Spleen (tissue), 7 donors: ENCODE results near the gene ANO4.

Experiments
- CTCF ChIP-seq, 11 experiments: fragments of 200-600 bp in 7 of 11; fragments of 450-650 bp in 4 of 11; sonication (generic) in 4 of 11; IDR thresholded peaks in 8 of 11; conservative IDR thresholded peaks in 3 of 11; 1 replicate in 7 of 11; 2 replicates in 4 of 11; pipeline versions ENCODE4 v1.4.0 to v1.8.0; 2016 to 2021; ENCODE audit warnings: antibody characterized with exemption in 11 of 11, inconsistent platforms in 4 of 11, mild to moderate bottlenecking in 1 of 11
- POLR2A ChIP-seq, 3 donors: fragments of 450-650 bp; IDR thresholded peaks; one replicate each; pipeline ENCODE4 v1.5.1; 2017; ENCODE audit warnings: antibody characterized with exemption in 3 of 3, mild to moderate bottlenecking in 1 of 3
- POLR2AphosphoS5 ChIP-seq, 3 donors: sonication (generic); formaldehyde crosslinking; IDR thresholded peaks; one replicate each; pipeline ENCODE4 v1.5.1; 2017; ENCODE audit warnings: antibody characterized with exemption in 3 of 3
- donor health status: DM: no; HTN: no; CAD: no; lungs with moderate emphysema.
- donor health status: DM: no; HTN: no; CAD: no.
- donor health status: DM: no; HTN: no; CAD: no.

- TF ChIP-seq POLR2A (IDR thresholded peaks at IDR 0.05) (no peak), POLR2AphosphoS5 (IDR thresholded peaks at IDR 0.05) (no peak), CTCF (IDR thresholded peaks at IDR 0.05 in 8 of 11, conservative IDR thresholded peaks at IDR 0.05 in 3 of 11) (no peak)
Observed at GRCh38 chr12:100953217-100953616, 158.6 kb downstream of the ANO4 start.
